Measurements from ENCODE around the gene TMX4. TPM values are rescaled to one million over a fixed set of nuclear protein-coding genes. Genes with fewer than 3 reads are reported as not detected.

TMX4 gene
- total and polyA plus RNA-seq, 2 experiments from 2014 or later, result 2.5 to 7.5 TPM

DNA sequence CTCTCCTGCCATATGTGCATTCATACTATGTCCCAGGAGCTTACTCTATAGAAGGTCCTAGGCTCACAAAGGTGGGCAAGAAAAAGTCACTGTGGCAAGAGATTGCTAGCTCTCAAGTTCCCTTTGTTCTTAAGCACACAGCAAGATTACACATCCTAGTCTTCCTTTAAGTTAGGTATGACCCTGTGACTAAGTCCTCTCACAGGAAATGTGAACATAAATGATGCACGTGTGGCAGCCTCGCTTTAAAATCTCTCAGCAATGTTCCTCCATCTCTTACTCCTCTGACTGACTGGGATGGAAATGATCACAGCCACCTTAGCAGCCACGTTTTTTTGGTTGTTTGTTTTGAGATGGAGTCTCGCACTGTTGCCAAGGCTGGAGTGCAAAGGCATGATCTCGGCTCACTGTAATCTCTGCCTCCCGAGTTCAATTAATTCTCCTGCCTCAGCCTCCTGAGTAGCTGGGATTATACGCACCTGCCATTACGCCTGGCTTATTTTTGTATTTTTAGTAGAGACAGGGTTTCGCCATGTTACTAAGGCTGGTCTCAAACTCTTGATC is 43.6 kb downstream of the TMX4 start (continued):
- TF ChIP-seq, protein P1, sequence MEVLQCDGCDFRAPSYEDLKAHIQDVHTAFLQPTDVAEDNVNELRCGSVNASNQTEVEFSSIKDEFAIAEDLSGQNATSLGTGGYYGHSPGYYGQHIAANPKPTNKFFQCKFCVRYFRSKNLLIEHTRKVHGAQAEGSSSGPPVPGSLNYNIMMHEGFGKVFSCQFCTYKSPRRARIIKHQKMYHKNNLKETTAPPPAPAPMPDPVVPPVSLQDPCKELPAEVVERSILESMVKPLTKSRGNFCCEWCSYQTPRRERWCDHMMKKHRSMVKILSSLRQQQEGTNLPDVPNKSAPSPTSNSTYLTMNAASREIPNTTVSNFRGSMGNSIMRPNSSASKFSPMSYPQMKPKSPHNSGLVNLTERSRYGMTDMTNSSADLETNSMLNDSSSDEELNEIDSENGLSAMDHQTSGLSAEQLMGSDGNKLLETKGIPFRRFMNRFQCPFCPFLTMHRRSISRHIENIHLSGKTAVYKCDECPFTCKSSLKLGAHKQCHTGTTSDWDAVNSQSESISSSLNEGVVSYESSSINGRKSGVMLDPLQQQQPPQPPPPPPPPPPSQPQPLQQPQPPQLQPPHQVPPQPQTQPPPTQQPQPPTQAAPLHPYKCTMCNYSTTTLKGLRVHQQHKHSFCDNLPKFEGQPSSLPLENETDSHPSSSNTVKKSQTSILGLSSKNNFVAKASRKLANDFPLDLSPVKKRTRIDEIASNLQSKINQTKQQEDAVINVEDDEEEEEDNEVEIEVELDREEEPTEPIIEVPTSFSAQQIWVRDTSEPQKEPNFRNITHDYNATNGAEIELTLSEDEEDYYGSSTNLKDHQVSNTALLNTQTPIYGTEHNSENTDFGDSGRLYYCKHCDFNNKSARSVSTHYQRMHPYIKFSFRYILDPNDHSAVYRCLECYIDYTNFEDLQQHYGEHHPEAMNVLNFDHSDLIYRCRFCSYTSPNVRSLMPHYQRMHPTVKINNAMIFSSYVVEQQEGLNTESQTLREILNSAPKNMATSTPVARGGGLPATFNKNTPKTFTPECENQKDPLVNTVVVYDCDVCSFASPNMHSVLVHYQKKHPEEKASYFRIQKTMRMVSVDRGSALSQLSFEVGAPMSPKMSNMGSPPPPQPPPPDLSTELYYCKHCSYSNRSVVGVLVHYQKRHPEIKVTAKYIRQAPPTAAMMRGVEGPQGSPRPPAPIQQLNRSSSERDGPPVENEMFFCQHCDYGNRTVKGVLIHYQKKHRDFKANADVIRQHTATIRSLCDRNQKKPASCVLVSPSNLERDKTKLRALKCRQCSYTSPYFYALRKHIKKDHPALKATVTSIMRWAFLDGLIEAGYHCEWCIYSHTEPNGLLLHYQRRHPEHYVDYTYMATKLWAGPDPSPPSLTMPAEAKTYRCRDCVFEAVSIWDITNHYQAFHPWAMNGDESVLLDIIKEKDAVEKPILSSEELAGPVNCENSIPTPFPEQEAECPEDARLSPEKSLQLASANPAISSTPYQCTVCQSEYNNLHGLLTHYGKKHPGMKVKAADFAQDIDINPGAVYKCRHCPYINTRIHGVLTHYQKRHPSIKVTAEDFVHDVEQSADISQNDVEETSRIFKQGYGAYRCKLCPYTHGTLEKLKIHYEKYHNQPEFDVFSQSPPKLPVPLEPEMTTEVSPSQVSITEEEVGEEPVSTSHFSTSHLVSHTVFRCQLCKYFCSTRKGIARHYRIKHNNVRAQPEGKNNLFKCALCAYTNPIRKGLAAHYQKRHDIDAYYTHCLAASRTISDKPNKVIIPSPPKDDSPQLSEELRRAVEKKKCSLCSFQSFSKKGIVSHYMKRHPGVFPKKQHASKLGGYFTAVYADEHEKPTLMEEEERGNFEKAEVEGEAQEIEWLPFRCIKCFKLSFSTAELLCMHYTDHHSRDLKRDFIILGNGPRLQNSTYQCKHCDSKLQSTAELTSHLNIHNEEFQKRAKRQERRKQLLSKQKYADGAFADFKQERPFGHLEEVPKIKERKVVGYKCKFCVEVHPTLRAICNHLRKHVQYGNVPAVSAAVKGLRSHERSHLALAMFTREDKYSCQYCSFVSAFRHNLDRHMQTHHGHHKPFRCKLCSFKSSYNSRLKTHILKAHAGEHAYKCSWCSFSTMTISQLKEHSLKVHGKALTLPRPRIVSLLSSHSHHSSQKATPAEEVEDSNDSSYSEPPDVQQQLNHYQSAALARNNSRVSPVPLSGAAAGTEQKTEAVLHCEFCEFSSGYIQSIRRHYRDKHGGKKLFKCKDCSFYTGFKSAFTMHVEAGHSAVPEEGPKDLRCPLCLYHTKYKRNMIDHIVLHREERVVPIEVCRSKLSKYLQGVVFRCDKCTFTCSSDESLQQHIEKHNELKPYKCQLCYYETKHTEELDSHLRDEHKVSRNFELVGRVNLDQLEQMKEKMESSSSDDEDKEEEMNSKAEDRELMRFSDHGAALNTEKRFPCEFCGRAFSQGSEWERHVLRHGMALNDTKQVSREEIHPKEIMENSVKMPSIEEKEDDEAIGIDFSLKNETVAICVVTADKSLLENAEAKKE (CRISPR knock-in tag; IDR thresholded peaks at IDR 0.05), result no peak
- no peak for TF ChIP-seq EZH2phosphoT487 (IDR thresholded peaks at IDR 0.05; ENCODE audit: unreplicated experiment)
- TF ChIP-seq, protein P2, sequence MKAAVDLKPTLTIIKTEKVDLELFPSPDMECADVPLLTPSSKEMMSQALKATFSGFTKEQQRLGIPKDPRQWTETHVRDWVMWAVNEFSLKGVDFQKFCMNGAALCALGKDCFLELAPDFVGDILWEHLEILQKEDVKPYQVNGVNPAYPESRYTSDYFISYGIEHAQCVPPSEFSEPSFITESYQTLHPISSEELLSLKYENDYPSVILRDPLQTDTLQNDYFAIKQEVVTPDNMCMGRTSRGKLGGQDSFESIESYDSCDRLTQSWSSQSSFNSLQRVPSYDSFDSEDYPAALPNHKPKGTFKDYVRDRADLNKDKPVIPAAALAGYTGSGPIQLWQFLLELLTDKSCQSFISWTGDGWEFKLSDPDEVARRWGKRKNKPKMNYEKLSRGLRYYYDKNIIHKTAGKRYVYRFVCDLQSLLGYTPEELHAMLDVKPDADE (IDR thresholded peaks at IDR 0.05), result no peak
- TF ChIP-seq POLR2AphosphoS5 (IDR thresholded peaks at IDR 0.05; ENCODE audit: low read depth), result no peak
- no peak for TF ChIP-seq CTCF (conservative IDR thresholded peaks at IDR 0.05; ENCODE audit: low read depth in 2 of 2)

All from GM23338 (cell line).